Lower leg skin (tissue), 3 donors: ENCODE data around the gene INO80B.

ENCODE experiments used
- POLR2A ChIP-seq, 2 donors: fragments of 450-650 bp; IDR thresholded peaks; one replicate each; pipeline ENCODE4 v1.6.1; 2016 to 2017; ENCODE audit warnings: antibody characterized with exemption in 2 of 2, mild to moderate bottlenecking in 1 of 2, moderate library complexity in 1 of 2
- TF ChIP-seq, protein P1 (sequence below), 3 donors: fragments of 450-650 bp; IDR thresholded peaks; one replicate each; pipeline ENCODE4 v1.5.1; 2016; ENCODE audit warnings: antibody characterized with exemption in 3 of 3, mild to moderate bottlenecking in 3 of 3, moderate library complexity in 2 of 3

DNA sequence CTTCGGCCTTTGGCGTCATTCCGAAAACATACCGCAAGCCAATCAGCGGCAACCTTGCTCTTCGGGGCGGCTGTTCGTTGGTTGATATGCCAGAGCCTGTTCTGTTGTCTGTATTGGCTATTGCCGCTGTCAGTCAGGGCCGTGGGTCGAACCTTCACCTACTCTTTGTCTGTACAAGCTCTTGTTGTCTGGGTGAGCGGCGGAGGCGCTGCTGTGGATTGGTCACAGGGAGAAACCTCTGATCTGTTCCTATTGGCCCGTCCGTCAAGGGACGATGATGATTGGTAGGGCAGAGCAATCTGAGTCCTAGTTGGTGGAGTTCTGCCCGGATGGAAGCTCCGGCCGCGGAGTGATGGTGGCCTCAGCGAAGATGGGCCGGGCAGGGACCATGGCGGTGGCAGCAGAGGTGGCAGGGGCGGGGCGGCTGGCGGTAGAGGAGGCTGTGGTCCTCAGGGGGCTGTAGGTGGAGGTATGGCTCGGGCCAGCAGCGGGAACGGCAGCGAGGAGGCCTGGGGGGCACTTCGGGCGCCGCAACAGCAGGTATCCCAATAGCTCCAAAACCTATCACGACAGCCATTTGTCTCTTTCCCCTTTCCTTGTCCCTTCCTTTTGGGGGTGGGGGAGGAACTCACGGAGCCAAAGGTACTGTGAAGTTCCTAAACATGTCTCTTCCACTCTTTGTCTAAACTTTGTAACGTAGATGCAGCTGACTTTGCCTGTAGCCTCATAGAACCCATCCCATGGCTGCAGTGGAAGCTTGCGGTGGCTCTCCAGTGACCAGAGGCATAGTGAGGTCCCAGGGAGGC, 3.4 kb downstream of the INO80B start, which contains the start of gene WBP1:
- TF ChIP-seq, protein P1, sequence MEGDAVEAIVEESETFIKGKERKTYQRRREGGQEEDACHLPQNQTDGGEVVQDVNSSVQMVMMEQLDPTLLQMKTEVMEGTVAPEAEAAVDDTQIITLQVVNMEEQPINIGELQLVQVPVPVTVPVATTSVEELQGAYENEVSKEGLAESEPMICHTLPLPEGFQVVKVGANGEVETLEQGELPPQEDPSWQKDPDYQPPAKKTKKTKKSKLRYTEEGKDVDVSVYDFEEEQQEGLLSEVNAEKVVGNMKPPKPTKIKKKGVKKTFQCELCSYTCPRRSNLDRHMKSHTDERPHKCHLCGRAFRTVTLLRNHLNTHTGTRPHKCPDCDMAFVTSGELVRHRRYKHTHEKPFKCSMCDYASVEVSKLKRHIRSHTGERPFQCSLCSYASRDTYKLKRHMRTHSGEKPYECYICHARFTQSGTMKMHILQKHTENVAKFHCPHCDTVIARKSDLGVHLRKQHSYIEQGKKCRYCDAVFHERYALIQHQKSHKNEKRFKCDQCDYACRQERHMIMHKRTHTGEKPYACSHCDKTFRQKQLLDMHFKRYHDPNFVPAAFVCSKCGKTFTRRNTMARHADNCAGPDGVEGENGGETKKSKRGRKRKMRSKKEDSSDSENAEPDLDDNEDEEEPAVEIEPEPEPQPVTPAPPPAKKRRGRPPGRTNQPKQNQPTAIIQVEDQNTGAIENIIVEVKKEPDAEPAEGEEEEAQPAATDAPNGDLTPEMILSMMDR (IDR thresholded peaks at IDR 0.05), result no peak
- TF ChIP-seq POLR2A (IDR thresholded peaks at IDR 0.05), result no peak
